Skin of body (tissue), 2 donors: Measurements from ENCODE around the gene TEX52. TPM values are rescaled to one million over a fixed set of nuclear protein-coding genes. Genes with fewer than 3 reads are reported as not detected.

ENCODE experiments used
- DNase-seq: peaks from one replicate; lab custom pipeline; 2025; lab: John Stamatoyannopoulos, UW
- total RNA-seq: library from RNA; depleted of rRNA; stranded (reverse); fragments of >200 nt; gene quantifications from one replicate; pipeline ENCODE4 v1.2.3, GENCODE V29; 2014

TEX52 gene
- total RNA-seq, 1 donor from 2014 or later, result not detected

DNA sequence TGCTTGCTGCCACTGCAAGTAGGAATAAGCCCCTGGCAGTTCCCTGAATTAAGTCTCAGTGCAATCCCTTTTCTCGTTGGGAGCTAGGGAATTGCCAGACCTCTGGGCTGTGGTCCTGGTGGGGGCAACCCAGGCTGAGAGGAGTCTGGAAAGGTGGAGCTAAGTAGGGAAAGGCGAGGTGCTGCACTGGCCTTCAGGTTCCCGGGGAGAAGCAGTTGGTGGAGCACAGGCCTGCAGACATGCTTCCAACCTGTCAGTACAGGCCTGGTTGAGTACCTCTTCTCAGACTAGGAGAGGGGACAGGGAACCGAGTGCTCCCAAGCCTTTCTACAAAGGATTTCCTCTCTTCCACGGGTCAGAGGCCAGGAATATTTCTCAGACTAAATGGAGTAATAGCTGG lies 23.5 kb downstream of the TEX52 start:
- no peak for DNase-seq

DNA sequence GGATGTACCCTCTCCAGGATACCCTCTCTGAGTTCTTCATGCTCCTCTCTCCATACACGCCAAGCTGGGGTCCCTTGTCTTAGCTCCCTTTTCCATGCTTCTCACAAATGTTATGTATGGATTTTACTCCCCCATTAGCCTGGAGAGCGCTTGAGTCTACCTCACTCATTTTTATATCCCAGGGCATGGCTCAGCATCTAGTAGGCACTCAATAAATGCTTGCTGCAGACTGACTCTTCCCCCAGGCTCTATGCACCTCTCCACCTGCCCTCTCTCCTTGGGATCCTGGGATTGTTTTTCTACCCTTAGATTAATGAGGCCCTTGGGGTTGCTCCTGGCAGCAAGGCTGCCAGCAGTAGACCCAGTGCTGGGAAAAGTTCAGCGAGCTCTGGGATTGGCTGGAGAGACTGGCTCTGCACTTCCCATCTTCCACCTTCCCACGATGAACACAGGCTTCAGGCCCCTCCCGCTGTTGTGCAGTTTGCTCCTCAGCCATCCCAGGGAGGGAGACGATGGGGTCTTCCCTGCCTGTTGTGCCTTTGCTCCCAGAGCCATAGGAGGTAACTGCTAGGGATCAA lies 24.2 kb downstream of the TEX52 start:
- DNase-seq, result no peak

- DNase-seq, result no peak
Measured at GRCh38 chr12:2829275-2829674, 27.6 kb downstream of the TEX52 start.

- no peak for DNase-seq
Measured at GRCh38 chr12:2826721-2827515, 29.9 kb downstream of the TEX52 start.

DNA sequence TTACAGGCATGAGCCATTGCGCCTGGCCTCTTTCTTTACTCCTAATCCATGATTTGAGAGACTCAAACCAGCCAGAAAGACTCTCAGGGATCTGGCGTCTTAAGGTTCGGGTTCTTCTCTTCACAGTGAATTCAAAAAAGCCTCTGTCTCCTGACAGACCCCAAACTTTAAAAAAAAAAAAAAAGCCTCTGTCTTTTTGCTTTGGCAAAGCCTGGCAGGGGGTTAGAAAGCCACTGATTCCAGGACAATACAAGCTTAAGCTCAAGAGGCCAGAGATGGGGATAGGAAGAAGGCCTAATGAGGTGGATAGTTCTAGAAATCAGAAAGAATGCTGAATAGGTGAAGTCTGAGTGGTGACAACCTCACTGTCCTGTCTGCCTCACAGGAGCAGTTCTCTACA lies 30.8 kb downstream of the TEX52 start:
- DNase-seq, result no peak

- no peak for DNase-seq
Measured at GRCh38 chr12:2825132-2825531, 31.7 kb downstream of the TEX52 start.

- no peak for DNase-seq
Measured at GRCh38 chr12:2824541-2824940, 32.3 kb downstream of the TEX52 start.

DNA sequence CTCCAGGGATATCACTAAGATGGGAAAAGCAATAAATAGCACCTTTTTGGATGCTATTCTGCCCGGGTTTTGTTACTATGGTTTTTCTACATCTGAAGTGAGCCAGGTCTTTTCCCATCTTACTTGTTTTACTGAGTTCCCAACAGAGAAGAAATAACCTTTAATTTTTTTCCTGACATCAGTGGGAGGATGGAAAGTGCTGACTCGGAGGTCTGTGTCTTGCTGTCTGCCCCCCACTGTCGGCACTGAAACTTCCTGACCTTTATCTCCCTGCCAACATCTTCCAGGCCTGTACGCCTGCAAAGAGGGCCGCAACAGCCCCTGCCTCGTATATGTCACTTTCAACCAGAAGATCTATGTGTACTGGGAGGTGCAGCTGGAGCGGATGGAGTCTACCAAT lies 33.4 kb downstream of the TEX52 start:
- no peak for DNase-seq

GRCh38 chr12:2820432-2820831 lies 36.4 kb downstream of the TEX52 start:
- DNase-seq, result no peak

- DNase-seq, result no peak
Measured at GRCh38 chr12:2819810-2820209, 37.0 kb downstream of the TEX52 start.

DNA sequence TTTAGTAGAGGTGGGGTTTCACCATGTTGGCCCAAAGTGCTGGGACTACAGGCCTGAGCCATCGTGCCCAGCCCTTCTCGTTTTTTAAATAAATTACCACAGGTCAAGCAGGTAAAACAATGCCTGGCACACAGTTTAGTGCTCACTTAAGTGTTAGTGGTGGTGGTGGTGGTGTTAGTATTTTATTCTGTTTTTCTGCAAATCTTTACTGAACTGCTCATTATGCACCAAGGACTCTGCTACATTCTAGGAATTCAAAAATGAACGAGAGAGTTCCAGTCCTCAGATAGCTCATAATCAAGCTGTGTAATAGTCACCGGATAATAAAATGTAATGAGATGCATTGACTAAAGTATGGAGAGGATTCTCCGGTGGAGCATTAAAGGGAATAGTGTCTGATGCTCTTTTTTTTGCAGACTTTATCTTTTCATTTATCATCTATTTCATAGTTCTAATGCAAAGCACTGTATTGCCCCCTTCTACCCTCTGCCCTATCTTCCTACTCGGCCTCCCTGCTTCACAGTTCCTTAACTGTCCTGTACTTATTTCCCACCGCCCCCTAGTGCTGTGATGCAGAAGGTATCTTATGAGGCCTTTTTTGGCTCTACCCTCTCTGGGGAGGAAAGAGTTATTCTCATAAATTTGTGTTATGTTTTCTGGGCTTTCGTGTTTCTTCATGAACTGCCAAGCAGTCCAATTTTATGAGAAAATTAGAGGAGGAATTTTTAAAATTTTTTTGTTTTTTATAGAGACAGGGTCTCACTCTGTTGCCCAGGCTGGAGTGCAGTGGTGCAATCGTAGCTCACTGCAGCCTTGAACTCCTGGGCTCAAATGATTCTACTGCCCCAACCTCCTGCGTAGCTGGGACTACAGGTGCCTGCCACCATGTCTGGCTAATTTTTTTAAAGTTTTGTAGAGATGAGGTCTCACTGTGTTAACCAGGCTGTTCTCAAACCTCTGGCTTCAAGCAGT lies 43.3 kb downstream of the TEX52 start:
- peak; percentile 59 for DNase-seq

DNA sequence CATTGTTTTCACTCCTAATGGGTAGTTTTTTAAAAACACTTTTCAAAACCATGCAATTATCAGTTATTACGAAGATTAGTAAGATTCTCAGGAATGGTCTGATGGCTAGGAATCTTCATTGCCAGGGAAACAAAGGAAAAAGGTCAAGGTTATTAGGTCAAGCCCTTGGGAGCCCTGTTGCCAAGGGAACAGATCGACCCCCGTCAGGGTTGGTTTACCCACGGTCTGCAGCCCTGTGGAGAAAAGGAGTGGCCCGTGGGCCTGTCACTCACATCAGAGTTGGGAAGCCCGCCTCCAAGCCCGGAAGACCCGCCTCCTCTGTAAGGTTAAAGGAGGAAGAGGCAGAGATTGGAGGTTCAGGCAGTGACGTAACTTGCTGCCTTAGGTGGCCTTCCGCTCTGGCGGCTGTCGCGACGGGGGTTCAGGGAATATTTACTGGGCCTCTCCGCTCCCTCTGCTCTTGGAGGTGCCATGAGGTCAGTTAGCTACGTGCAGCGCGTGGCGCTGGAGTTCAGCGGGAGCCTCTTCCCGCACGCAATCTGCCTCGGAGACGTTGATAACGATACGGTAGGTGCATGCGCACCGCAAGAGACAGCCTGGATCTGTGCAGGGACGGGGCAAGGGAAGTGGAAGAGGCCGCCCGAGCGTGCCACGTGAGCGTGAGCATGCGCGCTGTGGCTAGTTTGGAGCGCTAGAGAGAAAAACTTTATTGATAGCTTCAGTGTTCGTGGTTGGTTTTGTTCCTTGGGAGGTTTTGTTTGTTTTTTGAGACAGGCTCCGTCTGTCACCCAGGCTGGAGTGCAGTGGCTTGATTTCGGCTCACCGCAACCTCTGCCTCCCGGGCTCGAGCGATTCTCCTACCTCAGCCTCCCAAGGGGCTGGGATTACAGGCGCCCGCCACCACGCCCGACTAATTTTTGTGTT lies 44.3 kb downstream of the TEX52 start, which contains the start of gene ITFG2:
ITFG2 (plus strand) TSS at position 379 of the 924 bp plus-strand sequence; CDS start at position 472, 93 bp downstream.
- peak; percentile 99 for DNase-seq

- DNase-seq, result no peak
Measured at GRCh38 chr12:2811801-2812200, 45.0 kb downstream of the TEX52 start.

GRCh38 chr12:2806700-2807099 lies 50.1 kb downstream of the TEX52 start:
- no peak for DNase-seq

GRCh38 chr12:2805143-2805520 lies 51.7 kb downstream of the TEX52 start:
- no peak for DNase-seq

GRCh38 chr12:2804393-2805142 lies 52.3 kb downstream of the TEX52 start:
- no peak for DNase-seq

DNA sequence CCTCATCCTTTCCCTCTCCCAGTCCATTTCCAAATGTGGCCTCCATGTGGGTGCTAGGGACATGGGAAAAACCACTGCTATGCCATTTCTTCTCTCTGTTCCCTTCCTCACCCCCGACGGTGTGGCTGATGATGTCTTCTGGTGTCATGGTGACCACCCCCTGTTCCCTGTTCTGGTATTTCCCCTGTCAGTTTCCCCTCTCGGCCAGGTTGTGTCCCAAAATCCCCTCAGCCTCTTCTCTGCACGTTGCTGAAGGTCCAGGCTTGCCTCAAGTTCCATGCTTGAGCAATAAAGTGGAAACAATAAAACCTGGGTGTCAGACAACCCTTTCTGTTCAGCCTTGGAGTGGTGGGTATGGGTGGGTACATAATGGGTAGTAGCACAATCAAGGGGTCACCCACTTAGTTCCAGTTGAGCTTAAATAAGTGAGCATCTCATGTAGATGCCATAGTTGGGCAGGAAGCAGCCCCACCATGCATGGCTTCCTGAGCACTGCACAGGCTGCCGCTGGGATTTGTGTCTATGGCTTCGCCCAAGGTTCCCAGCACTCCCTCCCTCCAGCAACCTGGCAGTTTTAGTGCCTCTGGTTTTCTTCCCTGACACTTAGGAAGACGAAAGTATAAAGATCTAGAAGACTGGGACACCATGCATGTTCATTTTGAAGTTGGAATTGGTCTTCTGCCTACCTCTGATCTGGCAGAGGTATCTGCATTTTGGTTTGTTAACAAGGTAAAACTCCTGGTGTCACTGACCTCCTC lies 53.0 kb downstream of the TEX52 start:
- DNase-seq, result no peak

DNA sequence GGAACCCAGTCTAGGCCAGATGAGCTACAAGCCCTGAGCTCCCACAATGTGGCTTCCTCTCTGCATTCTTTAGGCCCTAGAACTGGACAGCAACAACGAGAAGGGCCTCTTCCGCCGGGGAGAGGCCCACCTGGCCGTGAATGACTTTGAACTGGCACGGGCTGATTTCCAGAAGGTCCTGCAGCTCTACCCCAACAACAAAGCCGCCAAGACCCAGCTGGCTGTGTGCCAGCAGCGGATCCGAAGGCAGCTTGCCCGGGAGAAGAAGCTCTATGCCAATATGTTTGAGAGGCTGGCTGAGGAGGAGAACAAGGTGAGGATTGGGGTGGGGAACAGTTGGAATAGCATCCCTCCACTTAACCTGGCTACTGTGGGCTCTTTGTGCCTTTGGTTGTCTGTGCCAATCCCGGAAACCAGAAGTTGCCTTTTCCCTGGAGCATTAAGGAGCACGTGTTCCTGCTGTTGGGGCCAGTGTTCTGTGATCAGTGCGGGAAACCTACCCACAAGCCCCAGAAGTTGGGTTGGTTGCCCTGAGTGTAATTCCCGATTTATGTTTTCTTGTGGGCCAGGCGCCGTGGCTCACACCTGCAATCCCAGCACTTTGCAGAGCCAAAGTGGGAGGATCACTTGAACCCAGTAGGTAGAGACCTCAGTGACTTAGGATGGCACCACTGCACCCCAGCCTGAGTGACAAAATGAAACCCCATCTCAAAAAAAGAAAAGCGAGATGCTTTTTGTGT lies 55.6 kb downstream of the TEX52 start:
- DNase-seq, result no peak
